Measurements from ENCODE around the gene CD79A.

GRCh38 chr19:41928754-41929535 is 51.9 kb downstream of the CD79A start:
- TF ChIP-seq CTCF (IDR thresholded peaks at IDR 0.05) (no peak), POLR2A (IDR thresholded peaks at IDR 0.05) (no peak)
